Left lung (tissue), 10 donors: ENCODE results near the gene GLRA1. TPM values are rescaled to one million over a fixed set of nuclear protein-coding genes. Genes with fewer than 3 reads are reported as not detected.

Experiments
- ATAC-seq: fragments of 200-7000 bp; cut with Tn5 transposase; one replicate; pipeline ENCODE4 v1.9.1; 2020; ENCODE audit warnings: moderate library complexity
- DNase-seq, 4 donors: peaks; one replicate each; pipeline ENCODE4 v3.0.0-alpha.2; 2013 to 2020
- H3K27ac ChIP-seq, 2 donors: fragments of 200-600 bp; sonication (generic) in 1 of 2; one replicate each; pipeline versions ENCODE4 v1.5.0 to v1.8.0; 2020 to 2021
- H3K27me3 ChIP-seq, 2 donors: fragments of 200-600 bp; sonication (generic) in 1 of 2; one replicate each; pipeline versions ENCODE4 v1.5.0 to v1.8.0; 2020 to 2021
- H3K36me3 ChIP-seq, 2 donors: fragments of 200-600 bp; sonication (generic) in 1 of 2; one replicate each; pipeline versions ENCODE4 v1.5.0 to v1.8.0; 2020 to 2021
- H3K4me1 ChIP-seq, 2 donors: fragments of 200-600 bp; one replicate each; pipeline ENCODE4 v1.8.0; 2021
- H3K4me3 ChIP-seq, 2 donors: fragments of 200-600 bp; sonication (generic) in 1 of 2; one replicate each; pipeline versions ENCODE4 v1.5.0 to v1.8.0; 2020 to 2021; ENCODE audit warnings: mild to moderate bottlenecking in 1 of 2
- H3K9me3 ChIP-seq, 2 donors: fragments of 200-600 bp; sonication (generic) in 1 of 2; one replicate each; pipeline versions ENCODE4 v1.5.0 to v1.8.0; 2020 to 2021
- CTCF ChIP-seq, 2 donors: fragments of 200-600 bp; sonication (generic) in 1 of 2; IDR thresholded peaks; one replicate each; pipeline versions ENCODE4 v1.5.0 to v1.8.0; 2021; ENCODE audit warnings: antibody characterized with exemption in 2 of 2
- intact Hi-C, 2 donors: fragments of 100-400 bp; cut with DNase I; formaldehyde crosslinking; loops; one replicate each; pipeline versions ENCODE4 v1.11.2 to v1.14.2; 2022
- polyA plus RNA-seq, 6 donors: library from polyadenylated mRNA; unstranded; fragments of 120-200 nt; gene quantifications; one replicate each; pipeline ENCODE4 v1.2.1, GENCODE V29; 2013; ENCODE audit not compliant: insufficient read length in 6 of 6
- total RNA-seq, 2 donors: library from RNA; stranded (reverse); fragmentation: NEBNext Ultra II Directional; extraction: Animal tissue kit (Norgen Biotek cat#: 25700); gene quantifications; one replicate each; pipeline ENCODE4 v1.2.1, GENCODE V29; 2021
- donor health status: DM: no; HTN: yes; CAD: no.
- donor health status: DM: no; HTN: no; CAD: no.

The GLRA1 gene
- total and polyA plus RNA-seq, 8 donors, result 0.08 to 0.10 TPM; not detected in 6

DNA sequence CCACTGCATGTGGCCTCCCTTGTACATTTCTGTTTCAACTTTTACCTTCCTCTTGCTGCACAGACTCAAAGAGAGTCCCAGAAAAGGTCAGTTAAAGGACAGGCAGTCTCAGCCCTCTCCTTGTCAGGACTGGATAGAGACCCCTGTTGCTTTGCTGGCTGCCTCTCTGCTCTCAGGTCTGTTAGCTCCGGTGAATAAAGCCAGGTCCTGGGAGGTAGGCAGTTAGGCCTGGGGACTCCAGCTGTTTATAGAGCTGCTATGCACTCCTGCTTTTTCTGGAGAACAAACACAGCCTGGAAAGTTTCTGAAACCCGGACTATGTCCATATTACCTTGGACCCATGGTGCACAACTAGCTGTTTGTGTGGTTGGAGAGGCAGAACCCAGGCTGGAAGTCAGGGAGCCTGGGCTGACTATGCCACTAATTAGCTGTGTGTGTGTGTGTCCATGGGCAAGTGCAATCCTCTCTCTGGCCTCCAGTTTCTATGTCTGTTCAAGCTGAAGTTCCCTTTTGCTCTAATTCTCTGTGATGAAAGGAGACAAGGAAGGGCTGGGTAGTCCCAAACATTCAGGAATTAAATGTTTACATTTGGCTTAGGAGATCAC, 42.9 kb downstream of the GLRA1 start:
- H3K36me3 ChIP-seq, result no peaks in the 10 kb centered on the region
- TF ChIP-seq CTCF (IDR thresholded peaks at IDR 0.05), result no peak
- no peaks in the 10 kb centered on the region for H3K4me1 ChIP-seq
- H3K9me3 ChIP-seq, result peaks cover 0 to 2% of the 10 kb centered on the region in 2 donors
- H3K27me3 ChIP-seq, result no peaks in the 10 kb centered on the region
- no peak for ATAC-seq
- intact Hi-C loops, result no loop called here
- no peak overlapping the region for H3K27ac ChIP-seq
- no peak overlapping the region for H3K4me3 ChIP-seq
- no peak for DNase-seq

DNA sequence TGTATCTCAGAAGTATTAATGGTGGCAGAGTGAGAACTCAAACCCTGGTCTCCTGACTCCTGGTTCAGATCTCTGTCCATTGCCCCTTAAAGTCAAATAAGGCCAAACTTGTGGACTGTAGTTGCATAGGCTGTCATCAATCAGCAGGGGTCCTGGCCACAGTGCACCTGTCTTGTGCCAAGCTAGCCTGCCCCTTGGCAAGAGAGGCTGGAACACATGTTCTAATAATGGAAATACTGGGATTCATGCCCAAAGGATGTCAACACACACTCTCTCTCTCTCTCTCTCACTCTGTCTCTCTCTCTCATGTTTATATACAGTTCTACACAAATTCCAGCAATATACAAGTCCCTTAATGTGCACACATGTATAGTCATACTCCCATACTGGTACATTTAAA, 44.3 kb downstream of the GLRA1 start:
- Histone ChIP-seq H3K36me3 (no peaks in the 10 kb centered on the region), H3K27me3 (no peaks in the 10 kb centered on the region), H3K9me3 (peaks cover 0 to 2% of the 10 kb centered on the region in 2 donors), H3K4me1 (no peaks in the 10 kb centered on the region), H3K4me3 (no peak overlapping the region), H3K27ac (no peak overlapping the region)
- no peak for DNase-seq
- intact Hi-C loops, result no loop called here
- TF ChIP-seq CTCF (IDR thresholded peaks at IDR 0.05), result no peak
- no peak for ATAC-seq

DNA sequence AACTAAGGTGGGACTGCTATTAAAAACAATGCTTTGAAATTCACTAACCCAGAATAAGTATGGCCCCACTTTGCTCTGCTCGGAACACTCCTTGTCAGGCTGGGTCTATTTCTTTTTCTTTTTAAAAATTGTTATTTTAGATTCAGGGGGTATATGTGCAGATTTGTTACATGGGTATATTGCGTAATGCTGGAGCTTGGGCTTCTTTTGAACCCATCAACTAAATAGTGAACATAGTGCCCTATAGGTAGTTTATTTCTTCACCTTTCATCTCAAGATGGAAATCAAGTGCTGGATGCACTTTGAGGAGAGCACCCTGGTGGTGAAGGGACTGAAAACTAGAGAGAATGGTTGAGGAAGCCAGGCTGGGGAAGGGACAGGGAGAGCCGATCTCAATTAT, 51.0 kb downstream of the GLRA1 start:
- no peak for TF ChIP-seq CTCF (IDR thresholded peaks at IDR 0.05)
- DNase-seq (no peak), ATAC-seq (no peak)
- no peak overlapping the region for H3K27ac ChIP-seq
- H3K27me3 ChIP-seq, result no peaks in the 10 kb centered on the region
- H3K4me3 ChIP-seq, result no peak overlapping the region
- no peaks in the 10 kb centered on the region for H3K36me3 ChIP-seq
- no peaks in the 10 kb centered on the region for H3K4me1 ChIP-seq
- intact Hi-C loops, result no loop called here
- peaks cover 0 to 2% of the 10 kb centered on the region in 2 donors for H3K9me3 ChIP-seq

DNA sequence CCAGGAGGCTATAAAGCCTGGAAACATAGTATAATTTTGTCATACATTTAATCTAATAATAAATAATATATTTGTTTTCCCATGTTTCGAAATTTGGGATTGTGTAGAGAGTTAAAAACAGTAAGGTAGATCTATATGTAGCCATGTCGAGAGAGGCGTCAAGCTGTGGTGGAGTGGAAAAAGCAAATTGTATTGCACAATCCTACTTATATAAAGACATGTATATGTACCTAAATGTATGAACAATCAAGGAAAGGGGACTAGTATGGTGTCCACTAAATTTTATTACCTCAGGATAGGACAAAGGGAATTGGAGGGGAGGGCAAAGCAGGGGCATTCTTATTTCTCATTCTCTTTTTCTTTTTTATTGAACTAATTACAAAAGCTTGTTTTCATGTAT, 52.0 kb downstream of the GLRA1 start:
- Histone ChIP-seq H3K27ac (no peak overlapping the region), H3K27me3 (no peaks in the 10 kb centered on the region), H3K9me3 (no peaks in the 10 kb centered on the region), H3K4me1 (no peaks in the 10 kb centered on the region), H3K36me3 (no peaks in the 10 kb centered on the region), H3K4me3 (no peak overlapping the region)
- TF ChIP-seq CTCF (IDR thresholded peaks at IDR 0.05), result no peak
- intact Hi-C loops, result no loop called here
- DNase-seq (no peak), ATAC-seq (no peak)

DNA sequence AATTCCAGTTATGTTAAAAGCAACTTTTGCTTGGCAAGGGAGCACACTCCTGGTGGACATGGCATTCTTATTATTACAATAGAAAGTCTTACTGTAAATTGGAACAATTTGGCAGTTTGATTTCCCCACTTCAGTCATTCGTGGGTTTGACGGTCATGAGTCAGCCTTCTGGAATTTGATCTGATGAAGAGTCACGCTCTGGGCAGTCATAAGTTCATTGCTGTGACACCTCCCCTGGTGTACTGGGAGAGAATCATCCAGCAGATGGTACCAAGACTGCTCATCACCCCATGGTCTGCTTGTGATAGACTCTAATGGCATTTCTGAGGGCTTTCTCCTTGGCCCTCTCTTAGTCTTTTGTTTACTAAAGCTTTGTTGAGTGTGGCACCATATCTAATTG, 53.8 kb downstream of the GLRA1 start:
- no peak for DNase-seq
- intact Hi-C loops, result no loop called here
- no peak for TF ChIP-seq CTCF (IDR thresholded peaks at IDR 0.05)
- Histone ChIP-seq H3K4me1 (no peaks in the 10 kb centered on the region), H3K4me3 (no peak overlapping the region), H3K27ac (no peak overlapping the region), H3K27me3 (no peaks in the 10 kb centered on the region), H3K9me3 (no peaks in the 10 kb centered on the region), H3K36me3 (no peaks in the 10 kb centered on the region)
- ATAC-seq, result no peak
